ENCODE measurements around the gene CASK.

DNA sequence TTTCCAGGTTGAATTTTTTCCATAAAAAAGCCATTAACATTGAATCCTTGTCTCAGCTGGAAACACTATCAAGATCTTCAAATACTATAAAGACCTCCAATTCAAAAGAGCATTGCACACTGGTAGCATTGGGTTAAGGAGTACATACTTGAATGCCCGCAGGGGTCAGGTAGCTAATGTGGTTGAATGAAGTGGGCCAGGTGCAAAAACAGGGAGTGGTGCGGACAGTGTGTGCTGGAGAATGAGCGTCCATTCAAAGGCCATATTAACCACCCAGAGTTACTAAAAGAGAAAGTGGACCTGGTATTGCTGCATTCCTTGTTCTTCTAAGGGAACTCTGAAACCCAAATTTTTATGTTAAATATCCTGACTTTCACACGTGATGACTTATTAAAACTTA, 384.6 kb downstream of the CASK start:
- TF ChIP-seq, protein P1, sequence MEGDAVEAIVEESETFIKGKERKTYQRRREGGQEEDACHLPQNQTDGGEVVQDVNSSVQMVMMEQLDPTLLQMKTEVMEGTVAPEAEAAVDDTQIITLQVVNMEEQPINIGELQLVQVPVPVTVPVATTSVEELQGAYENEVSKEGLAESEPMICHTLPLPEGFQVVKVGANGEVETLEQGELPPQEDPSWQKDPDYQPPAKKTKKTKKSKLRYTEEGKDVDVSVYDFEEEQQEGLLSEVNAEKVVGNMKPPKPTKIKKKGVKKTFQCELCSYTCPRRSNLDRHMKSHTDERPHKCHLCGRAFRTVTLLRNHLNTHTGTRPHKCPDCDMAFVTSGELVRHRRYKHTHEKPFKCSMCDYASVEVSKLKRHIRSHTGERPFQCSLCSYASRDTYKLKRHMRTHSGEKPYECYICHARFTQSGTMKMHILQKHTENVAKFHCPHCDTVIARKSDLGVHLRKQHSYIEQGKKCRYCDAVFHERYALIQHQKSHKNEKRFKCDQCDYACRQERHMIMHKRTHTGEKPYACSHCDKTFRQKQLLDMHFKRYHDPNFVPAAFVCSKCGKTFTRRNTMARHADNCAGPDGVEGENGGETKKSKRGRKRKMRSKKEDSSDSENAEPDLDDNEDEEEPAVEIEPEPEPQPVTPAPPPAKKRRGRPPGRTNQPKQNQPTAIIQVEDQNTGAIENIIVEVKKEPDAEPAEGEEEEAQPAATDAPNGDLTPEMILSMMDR (IDR thresholded peaks at IDR 0.05 in 8 of 11, conservative IDR thresholded peaks at IDR 0.05 in 3 of 11) = no peak
- TF ChIP-seq POLR2A (IDR thresholded peaks at IDR 0.05) = no peak
